ENCODE results near the gene TENT4A. TPM values are rescaled to one million over a fixed set of nuclear protein-coding genes. Genes with fewer than 3 reads are reported as not detected.
A peak's percentile ranks its signal among the peaks of the same experiment; 100 is the strongest.

The TENT4A gene
- total RNA-seq, 1 experiment from 2014 or later = 32.3 TPM

DNA sequence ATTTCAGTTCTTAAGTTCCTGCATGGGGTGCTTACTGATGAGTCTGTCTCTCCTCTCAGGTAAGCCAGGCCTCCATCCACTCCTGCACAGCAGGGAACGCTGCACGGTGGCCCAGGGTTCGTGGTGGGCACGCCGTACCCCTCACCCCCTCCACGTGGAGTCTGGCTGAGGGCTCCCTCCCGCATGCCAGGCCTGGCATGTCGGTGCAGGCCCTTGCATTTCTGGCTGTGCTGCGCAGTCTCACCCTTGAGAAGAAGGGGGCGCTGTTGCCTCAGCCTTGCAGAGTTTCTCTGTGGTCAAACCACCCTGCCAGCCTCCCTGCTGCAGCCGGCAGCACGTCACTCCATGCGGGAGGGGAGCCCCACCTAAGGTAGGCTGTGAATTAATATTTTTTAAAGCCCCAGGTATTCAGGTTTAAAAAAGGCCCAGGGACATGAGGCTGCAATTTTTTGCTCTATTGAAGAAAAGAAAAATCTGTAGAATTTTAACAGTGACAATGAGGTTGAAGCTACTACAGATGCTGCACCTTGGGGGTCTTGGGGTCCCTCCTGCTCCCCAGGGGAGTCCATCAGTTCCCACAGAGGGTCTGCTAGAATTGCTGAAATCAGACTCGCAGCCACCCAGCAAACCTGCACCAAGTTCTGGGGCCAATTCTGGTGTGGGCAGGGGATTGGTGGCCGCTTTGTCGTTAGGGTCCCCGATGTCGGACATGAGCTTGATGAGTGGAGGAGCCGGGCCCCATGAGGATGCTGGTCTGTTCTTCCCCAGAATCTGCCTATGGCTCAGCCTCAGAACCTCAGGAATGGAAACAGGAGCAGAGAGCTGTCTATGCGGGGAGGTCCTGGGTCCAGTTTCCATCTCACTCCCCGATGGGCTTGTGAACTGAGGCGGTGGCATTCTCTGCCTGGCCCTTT, 52.6 kb downstream of the TENT4A start:
- H3K4me3 Mint-ChIP-seq (ENCODE audit: unreplicated experiment) = no peak overlapping the region
- H3K27ac Mint-ChIP-seq (ENCODE audit: unreplicated experiment) = no peak overlapping the region
- ChIA-PET CTCF (interaction anchor here (0.7 kb wide), 1 partner anchor 21 kb away, joined by 3 read pairs; no protein-coding TSS in a partner anchor), POLR2A (no interaction called here)
- no peaks in the 10 kb centered on the region for H3K4me1 Mint-ChIP-seq (ENCODE audit: low read depth, unreplicated experiment)
- no peaks in the 10 kb centered on the region for H3K9me3 Mint-ChIP-seq (ENCODE audit: unreplicated experiment)
- TF ChIP-seq, protein P1, sequence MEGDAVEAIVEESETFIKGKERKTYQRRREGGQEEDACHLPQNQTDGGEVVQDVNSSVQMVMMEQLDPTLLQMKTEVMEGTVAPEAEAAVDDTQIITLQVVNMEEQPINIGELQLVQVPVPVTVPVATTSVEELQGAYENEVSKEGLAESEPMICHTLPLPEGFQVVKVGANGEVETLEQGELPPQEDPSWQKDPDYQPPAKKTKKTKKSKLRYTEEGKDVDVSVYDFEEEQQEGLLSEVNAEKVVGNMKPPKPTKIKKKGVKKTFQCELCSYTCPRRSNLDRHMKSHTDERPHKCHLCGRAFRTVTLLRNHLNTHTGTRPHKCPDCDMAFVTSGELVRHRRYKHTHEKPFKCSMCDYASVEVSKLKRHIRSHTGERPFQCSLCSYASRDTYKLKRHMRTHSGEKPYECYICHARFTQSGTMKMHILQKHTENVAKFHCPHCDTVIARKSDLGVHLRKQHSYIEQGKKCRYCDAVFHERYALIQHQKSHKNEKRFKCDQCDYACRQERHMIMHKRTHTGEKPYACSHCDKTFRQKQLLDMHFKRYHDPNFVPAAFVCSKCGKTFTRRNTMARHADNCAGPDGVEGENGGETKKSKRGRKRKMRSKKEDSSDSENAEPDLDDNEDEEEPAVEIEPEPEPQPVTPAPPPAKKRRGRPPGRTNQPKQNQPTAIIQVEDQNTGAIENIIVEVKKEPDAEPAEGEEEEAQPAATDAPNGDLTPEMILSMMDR (IDR thresholded peaks at IDR 0.05; ENCODE audit: insufficient read depth in 1 of 2, low read depth in 1 of 2, low read length in 1 of 2, severe bottlenecking in 1 of 2, unreplicated experiment in 1 of 2) = peak; percentile 59 to 65
- H3K4me3 ChIP-seq (ENCODE audit: low read depth, low read length) = no peak overlapping the region
- H3K4me1 ChIP-seq = no peaks in the 10 kb centered on the region
- no peaks in the 10 kb centered on the region for H3K9me3 ChIP-seq
- peak; percentile 62 to 63 for DNase-seq
- H3K27me3 Mint-ChIP-seq (ENCODE audit: insufficient read depth, unreplicated experiment) = no peaks in the 10 kb centered on the region
- BruUV-seq (replicated peaks) = no TSS peak
- H3K36me3 Mint-ChIP-seq (ENCODE audit: insufficient read depth, unreplicated experiment) = peaks cover 23% of the 10 kb centered on the region
- no peaks in the 10 kb centered on the region for H3K36me3 ChIP-seq (ENCODE audit: control insufficient read depth, insufficient read depth, low read length)
- intact Hi-C loops (cut with micrococcal nuclease; ENCODE audit: unreplicated experiment) = no loop called here
- H3K27me3 ChIP-seq (replicated peaks; ENCODE audit: control insufficient read depth, insufficient read depth, low read length) = no peaks in the 10 kb centered on the region

DNA sequence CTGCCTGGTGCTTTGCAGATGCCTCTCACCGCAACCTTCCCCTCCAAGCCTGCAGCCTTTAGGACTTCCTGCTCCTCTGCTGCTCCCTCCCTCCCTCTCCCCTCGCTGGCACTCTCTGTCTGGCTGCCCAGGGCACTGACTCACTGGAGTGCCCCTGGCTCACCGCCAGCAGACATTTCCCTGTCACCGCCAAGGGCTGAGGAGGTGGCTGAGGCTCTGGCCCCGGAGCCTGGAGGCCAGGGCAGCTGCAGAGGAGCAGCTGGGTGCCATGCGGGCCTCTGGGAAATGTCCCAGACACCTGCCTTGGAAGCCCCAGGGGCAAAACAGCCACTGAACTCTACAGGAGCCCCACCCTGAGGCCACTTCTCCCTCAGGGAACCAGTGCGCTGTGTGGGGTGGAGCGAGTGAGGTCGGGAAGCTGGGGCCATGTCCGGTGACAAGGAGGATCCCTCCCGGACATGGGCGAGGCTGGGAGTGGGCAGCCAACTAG, 53.4 kb downstream of the TENT4A start:
- CTCF ChIA-PET = interaction anchor here (0.7 kb wide), 1 partner anchor 21 kb away, joined by 3 read pairs; no protein-coding TSS in a partner anchor
- intact Hi-C loops (cut with micrococcal nuclease; ENCODE audit: unreplicated experiment) = no loop called here
- DNase-seq = no peak
- H3K4me3 Mint-ChIP-seq (ENCODE audit: unreplicated experiment) = no peak overlapping the region
- no peaks in the 10 kb centered on the region for H3K36me3 ChIP-seq (ENCODE audit: control insufficient read depth, insufficient read depth, low read length)
- H3K9me3 Mint-ChIP-seq (ENCODE audit: unreplicated experiment) = no peaks in the 10 kb centered on the region
- H3K4me1 ChIP-seq = no peaks in the 10 kb centered on the region
- H3K4me3 ChIP-seq (ENCODE audit: low read depth, low read length) = no peak overlapping the region
- BruUV-seq (replicated peaks) = no TSS peak
- no peaks in the 10 kb centered on the region for H3K27me3 Mint-ChIP-seq (ENCODE audit: insufficient read depth, unreplicated experiment)
- H3K27ac Mint-ChIP-seq (ENCODE audit: unreplicated experiment) = no peak overlapping the region
- POLR2A ChIA-PET = no interaction called here
- TF ChIP-seq, protein P1 (IDR thresholded peaks at IDR 0.05; ENCODE audit: insufficient read depth in 1 of 2, low read depth in 1 of 2, low read length in 1 of 2, severe bottlenecking in 1 of 2, unreplicated experiment in 1 of 2) = no peak
- H3K27me3 ChIP-seq (replicated peaks; ENCODE audit: control insufficient read depth, insufficient read depth, low read length) = no peaks in the 10 kb centered on the region
- H3K36me3 Mint-ChIP-seq (ENCODE audit: insufficient read depth, unreplicated experiment) = peaks cover 23% of the 10 kb centered on the region
- no peaks in the 10 kb centered on the region for H3K9me3 ChIP-seq
- no peaks in the 10 kb centered on the region for H3K4me1 Mint-ChIP-seq (ENCODE audit: low read depth, unreplicated experiment)

DNA sequence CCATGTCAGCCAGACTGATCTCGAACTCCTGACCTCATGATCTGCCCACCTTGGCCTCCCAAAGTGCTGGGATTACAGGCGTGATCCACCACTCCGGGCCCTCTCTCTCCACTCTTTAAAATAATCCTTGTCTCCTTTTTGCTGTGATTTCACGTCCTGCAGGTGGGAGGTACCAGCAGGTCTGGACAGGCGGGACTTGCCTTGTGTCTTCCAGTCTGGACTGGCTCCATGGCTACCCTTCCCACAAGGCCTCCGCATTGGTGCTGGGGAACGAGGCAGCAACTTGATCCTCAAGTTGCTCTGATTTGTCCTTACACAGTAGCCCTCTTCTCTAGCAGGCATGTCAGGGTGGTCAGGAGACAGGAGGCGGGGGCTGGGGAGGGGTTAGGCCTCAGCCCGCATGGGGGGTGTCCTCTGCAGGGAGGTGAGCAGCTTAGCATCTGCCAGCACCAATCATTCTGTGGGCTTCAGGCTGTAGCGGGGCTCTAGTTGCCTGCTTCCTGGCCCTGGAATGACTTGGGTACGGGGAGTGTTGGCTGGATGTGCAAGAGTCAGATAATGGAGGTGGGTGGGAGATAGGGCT, 54.3 kb downstream of the TENT4A start:
- ChIA-PET CTCF (no interaction called here), POLR2A (no interaction called here)

More for the DNA sequence above, 54.3 kb downstream of the TENT4A start:
- Mint-ChIP-seq H3K27me3 (ENCODE audit: insufficient read depth, unreplicated experiment) (no peaks in the 10 kb centered on the region), H3K27ac (ENCODE audit: unreplicated experiment) (no peak overlapping the region), H3K4me1 (ENCODE audit: low read depth, unreplicated experiment) (no peaks in the 10 kb centered on the region), H3K9me3 (ENCODE audit: unreplicated experiment) (no peaks in the 10 kb centered on the region), H3K36me3 (ENCODE audit: insufficient read depth, unreplicated experiment) (peaks cover 21% of the 10 kb centered on the region), H3K4me3 (ENCODE audit: unreplicated experiment) (no peak overlapping the region)
- no peaks in the 10 kb centered on the region for H3K4me1 ChIP-seq
- no peaks in the 10 kb centered on the region for H3K27me3 ChIP-seq (replicated peaks; ENCODE audit: control insufficient read depth, insufficient read depth, low read length)
- intact Hi-C loops (cut with micrococcal nuclease; ENCODE audit: unreplicated experiment) = no loop called here
- no TSS peak for BruUV-seq (replicated peaks)
- no peak overlapping the region for H3K4me3 ChIP-seq (ENCODE audit: low read depth, low read length)
- no peaks in the 10 kb centered on the region for H3K36me3 ChIP-seq (ENCODE audit: control insufficient read depth, insufficient read depth, low read length)
- no peaks in the 10 kb centered on the region for H3K9me3 ChIP-seq
- TF ChIP-seq, protein P1 (IDR thresholded peaks at IDR 0.05; ENCODE audit: insufficient read depth in 1 of 2, low read depth in 1 of 2, low read length in 1 of 2, severe bottlenecking in 1 of 2, unreplicated experiment in 1 of 2) = no peak
- DNase-seq = no peak

Measured in Caco-2 (cell line).